Stimulated activated CD8-positive, alpha-beta memory T cell treated with anti-CD3 and anti-CD28 coated beads, Interleukin-15, amount 100 ng/mL, for 1 hour (primary cell): ENCODE results near the gene PEX14.

Source experiments
- DNase-seq: peaks from one replicate; pipeline ENCODE4 v3.0.0-alpha.2; 2020; ENCODE audit warnings: low read depth

PEX14 gene

DNA sequence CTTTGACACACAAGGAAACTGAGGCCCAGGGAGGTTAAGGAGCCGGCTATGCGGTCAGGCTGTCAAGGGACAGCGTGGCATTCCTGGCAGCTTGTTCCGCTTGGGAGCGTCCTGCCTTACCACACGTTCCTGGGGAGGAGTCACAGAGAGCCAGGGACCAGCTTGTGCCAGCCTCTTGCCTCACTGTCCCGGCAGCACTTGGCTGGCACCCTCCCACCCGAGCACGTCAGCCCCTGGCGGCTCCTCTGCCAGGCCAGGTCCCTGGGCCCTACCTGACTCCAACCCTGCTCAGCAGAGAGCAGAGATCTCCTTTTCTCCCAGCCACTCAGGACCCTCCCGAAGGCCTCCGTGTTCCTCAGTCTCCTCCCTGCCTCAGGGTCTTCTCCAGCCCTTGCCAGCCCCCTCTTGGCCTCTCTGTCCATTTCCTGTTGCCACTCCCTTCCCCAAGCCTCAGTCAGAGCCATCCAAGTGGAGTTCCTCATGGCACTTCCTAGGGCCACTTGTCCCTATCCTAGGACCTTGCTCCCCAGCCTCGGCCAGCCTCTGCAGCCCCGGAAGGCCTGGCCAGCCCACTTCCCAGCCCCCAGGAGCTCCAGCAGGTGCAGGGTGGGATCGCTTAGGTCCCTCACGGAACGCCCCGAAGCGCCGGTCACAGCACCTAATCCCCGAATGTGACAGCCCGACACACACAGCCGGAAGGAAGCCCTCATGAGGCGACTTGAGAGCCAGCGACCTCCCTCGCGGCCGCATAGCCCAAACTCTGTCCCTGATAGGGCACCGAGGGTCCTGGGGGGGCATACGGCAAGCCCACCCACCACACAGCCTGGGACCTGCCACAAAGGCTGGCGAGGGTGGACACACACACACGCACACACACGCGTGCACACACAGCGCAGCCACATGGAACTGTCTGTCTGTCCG lies 191.4 kb downstream of the PEX14 start:
- no peak for DNase-seq

DNA sequence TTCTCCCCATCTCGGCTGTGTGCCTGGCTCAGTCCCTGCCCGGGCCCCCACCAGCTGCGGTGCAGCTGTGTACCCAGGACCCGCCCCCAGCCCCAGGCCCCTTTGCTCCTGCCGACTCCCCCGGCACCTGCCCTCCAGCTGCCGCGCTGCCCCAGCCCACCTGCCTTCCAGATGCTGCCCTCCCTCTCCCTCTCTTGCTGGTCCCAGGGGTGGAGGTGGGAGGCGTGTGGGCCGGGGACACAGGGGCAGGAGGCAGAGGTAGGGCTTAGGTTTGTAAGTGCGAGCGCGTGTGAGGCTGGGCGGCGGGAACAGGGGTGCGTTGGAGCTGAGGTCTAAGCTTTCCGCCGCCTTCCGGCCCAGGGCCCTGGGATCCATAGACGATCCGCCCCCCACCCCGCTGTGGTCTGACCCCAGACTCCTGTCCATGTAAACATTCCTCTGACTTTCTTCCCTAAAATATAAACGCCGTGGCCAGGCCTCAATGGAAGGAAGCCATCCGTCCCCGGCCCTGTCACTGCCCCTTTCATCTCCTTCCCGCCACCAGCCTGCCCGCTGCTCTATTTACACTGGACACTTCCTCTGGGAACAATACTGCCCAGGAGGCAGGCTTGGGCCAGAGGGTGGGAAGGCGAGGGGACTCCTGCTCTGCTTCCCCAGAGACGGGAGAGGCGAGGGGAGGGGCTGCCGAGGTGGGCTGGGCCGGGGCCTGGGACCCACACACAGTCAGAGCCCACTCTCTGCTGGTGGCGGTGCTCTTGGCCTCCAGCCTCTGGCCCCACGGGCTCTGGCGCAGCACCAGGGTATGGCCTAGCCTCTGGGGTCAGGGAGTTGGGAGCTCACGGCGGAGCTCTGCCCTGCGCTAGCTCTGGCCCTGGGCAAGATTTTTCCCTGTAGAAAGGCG lies 193.4 kb downstream of the PEX14 start:
- DNase-seq, result no peak

DNA sequence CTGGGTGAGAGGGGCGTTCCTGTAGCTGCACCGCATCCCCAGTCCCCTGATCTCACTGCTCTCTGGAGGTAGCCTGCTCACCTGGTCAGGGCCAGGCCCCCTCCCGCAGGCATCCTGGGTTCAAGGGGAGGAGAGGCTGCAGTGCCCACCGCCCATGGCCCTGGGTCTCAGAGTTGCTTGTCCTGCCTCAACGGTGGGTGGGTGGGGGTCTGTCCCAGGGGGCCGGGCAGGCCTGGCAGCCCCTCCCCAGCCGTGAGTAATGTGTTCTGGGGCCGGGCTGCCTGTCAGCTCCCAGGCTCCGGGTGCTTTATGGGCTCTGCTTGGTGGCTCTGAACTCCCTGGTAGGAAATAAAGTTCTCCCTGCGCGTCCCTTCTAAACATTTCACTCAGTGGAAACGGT lies 194.8 kb downstream of the PEX14 start:
- DNase-seq, result no peak

DNA sequence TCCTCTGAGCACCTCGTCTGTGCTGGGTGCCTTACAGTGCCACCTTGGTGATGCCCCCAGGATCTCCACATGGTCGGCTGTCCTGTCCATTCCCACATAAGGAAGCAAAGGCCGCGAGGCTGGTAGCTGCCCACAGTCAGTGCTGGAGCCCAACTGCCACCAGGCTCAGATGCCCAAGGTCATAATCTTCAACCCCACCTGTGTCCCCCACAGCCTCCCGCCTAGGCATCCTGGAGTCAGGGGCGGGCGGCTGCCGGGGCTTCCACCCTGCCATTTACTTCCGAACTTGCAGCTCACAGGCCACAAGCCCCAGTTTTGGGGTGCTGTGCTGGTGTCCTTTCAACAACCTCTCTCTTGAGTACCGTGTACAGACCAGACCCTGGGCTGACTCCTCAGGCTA lies 195.4 kb downstream of the PEX14 start:
- DNase-seq, result no peak

DNA sequence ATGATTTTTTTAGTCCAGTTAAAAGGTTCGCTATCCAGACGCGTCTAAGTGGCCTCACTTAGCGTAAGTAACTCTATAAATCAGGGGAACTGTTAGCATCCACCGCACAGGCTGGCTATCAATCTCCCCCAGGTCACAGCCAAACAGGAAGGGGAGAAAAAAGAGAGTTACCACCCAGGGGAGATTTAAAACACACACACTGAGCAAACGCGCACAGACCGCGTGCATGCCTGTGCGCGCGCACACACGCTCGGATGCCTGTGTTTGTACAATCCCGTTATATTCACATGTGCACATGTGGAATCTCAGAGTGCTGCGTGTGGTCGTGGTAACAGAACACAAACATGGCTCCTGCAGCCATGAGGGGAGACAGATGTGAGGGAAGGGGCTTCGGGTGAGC lies 196.3 kb downstream of the PEX14 start:
- DNase-seq, result no peak

DNA sequence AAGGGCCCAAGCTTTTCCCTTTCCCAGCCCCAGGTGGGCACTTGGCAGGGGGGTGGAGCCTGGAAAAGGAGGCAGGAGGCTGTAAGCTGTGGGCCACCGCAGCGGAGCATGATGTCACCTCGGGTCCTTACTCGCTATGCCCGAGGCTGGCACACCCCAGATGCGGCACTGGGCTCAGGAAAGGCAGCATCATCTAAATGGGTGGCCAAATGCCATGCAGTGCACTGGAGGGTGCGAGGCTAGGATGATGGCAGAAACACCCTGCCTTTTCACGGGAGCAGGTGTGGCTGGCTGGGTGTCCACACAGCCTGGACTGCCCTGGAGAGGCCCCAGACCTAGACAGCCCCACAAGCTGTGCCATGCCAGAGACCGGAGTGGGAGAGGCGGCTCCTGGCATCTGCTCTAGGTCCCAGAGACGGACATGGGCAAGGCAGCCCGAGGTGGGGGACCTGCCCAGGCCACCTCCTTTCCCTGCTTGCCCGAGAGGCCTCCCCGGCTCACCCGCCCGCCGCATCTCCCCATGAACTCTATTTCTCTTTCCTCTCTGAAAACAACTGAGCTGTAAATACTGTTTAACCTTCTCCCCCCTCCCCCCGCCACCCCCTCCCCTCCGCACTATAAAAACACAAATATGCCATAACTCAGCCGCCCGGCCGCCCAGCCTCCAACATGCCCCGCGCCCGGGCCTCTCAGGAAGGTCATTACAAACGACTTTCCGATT lies 197.0 kb downstream of the PEX14 start:
- no peak for DNase-seq

DNA sequence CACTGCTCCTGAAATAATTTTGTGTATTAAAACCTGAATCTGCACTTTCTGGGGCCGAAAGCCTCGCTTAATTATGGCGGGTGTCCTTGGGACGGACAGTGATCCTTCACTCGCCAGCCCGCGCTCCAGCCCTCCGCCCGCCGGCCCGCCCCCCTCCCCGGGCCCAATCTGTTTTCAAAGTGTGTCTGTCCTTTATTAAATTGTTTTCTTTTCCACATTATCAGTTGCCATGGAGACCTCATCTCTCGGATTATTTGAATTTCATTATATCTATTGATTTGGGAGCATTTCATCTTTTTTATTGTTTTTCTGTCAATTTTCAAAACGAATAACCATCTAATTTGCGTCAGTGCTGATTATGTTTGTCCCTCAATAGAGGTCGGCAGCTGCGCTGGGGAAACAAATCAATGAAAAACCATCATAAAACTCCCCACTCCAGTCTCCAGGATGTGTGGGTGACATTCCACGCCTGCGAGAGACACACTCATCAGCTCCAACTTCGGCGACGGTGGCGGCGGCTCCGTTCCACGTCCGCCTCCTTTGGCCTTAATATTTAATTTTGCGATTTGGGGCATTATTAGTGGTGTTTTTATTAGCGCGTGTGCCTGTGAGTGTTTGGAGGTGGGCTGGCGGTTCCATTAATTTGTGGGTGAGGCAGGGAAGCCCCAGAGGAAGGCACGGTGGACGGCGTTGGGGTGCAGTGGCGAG lies 197.7 kb downstream of the PEX14 start:
- no peak for DNase-seq

DNA sequence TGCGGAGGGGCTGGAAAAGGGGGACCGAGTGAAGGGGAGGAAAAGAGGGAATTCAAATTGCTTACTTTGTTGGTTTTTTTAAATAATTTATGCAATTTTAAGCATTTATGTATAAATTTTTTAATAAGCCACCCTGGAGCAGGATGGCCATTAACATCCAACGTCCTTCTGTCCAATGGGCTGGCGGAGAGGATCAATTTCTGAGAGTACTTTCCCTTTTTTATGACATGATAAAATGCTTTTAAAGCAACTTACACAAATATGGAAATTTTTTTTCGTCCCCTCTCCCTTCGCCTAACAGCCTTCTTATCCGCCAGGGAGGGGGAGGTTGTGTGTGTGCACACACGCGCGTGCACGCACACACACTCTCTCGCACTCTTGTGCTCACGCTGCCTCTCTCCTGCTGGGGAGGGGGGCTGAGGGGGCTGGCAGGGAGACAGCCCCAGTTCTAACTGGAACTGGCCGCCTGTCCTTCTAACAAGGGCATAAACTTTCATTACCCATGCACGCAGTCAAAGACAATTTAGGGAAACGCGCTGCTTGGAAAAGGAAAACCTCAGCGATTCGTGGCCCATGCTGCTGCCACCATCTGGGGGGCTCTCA lies 198.5 kb downstream of the PEX14 start:
- DNase-seq, result no peak

DNA sequence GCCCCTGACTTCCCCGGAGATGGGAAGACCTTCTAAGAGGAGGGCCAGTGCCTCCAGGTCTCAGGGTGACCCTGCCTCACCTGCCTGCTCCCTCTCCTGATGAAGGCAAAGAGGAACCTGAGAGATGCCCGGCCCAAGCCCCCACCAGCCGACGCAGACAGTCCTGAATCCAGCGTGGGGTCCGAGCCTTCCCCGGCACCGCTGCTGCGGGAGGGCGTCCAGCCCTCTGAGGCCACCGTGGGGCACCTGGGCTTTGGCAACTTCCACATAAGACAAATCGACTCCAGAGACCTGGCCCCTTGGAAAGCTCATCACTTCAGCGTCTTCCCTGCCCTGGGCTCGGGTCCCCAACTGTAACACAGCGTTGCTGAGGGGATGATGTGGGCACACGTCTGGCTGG lies 199.5 kb downstream of the PEX14 start:
- DNase-seq, result no peak

DNA sequence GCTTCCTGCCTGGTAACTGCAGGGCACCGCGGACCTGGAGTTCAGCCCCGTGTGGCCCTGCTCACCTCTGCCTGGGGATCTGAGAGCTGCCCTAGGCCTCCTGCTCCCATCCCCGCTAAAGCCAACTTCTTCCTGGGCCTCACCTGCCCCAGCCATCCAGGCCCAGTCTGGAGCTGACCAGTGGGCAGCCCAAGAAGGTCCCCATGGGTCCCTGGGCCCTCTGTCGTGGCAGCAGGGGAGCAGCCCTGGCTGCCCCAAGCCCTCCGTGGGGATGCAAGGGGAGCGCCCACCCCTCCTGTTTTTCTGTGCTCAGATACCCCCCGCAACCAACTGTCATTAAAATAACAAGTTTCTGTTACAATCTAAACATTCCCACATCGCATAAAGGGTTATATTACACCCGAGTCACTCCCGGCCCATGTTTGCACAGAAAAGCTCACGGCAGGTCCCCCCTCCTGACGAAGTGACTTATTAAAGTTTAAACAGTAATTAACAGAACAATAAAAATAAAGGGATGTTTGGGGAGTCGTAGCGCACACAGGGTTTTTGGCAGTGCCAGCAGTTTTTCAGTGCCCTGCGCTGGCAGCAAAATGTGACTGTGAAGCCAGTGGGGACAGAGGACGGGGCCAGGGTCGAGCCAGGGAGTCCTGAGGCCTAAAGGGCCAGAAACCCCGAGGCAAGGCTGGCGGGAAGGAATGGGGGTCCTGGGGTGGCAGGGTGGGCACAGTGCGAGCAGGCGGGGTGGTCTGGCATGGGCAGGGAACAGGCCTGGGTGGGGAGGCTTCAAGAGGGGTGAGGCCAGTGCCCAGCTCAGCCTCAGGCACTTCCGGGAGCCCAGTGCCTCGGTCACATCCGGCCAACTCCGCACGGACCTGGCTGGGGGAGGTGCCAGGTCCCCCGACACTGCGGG lies 200.2 kb downstream of the PEX14 start:
- no peak for DNase-seq

DNA sequence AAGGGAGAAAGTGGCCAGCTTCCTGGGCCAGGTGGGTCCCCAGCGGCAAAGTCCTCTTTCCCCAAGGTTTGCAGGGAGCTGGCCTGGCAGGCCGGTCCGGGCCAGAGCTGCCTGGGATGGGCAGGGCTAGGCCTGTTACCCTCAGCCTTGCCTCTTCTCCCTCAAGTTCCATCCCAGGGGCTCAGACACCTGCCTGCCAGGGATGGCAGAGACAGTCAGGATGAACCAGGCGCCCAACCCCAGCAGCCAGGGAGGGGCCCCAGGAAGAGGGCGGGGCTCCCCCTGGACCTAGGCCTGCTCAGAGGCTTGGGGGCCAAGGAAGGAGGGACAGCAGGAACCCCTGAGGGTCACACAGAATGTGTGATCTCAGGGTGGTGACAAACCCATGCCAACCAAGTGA lies 201.1 kb downstream of the PEX14 start:
- no peak for DNase-seq

DNA sequence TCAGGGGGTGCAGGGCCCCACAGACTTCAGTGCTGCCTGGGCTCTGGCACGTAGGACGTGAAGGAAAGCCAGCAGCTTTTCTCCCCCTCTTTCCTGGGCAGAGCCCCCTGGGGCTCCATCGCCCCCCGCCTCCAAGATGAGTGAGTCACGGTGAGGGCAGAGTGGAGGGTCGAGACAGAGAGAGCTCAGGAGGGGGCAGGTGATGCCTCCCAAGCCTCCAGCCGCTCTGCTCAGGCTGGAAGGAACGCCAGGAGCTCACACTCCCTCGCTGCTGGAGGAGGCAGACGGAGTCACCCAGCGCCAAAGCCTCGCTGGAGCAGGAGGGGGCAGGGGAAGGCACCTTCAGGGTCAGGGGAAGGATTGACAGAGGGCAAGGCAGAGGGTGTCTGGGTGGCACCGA lies 202.2 kb downstream of the PEX14 start:
- no peak for DNase-seq

DNA sequence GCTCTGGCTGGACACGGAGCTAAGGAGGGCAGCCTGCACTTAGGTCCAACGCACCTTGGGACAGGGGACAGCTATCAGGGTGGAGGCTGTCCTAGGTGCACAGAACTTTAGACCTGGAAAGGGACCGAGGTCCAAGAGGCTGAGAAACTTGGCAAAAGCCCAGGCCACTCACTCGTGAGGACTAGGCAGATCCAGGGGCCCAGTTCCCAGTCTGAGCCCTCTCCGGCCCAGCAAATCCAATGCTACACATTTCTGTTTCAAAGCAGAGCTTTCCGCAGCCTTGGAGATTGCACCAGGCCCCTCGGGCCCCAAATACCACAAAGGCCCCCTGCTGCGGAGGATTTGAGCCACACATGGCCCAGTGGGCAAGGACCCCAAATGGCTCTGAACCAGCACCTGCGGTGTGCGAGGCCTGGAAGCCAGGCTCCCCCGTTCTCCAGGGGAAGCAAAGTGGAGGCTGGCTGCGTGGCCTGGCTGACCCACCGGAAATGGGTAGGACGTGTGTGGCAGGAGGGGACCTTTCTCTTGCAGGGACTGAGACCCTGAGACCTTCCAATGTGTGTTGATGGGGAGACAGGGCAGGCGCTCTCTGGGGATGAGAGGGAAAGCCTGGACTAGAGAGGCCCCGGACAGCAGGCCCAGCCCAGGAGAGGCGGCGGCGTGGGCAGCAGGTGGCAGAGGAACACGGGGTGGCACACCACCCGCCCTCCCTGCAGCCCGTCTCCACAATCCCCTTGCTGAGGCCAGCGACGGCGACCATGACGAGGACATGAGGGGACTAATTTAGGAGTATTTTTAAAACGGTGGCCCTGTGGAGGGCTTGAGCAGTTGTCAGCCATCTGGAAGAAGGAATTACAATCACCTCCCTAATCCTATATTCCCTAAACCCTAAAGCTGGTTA lies 203.0 kb downstream of the PEX14 start:
- DNase-seq, result no peak

DNA sequence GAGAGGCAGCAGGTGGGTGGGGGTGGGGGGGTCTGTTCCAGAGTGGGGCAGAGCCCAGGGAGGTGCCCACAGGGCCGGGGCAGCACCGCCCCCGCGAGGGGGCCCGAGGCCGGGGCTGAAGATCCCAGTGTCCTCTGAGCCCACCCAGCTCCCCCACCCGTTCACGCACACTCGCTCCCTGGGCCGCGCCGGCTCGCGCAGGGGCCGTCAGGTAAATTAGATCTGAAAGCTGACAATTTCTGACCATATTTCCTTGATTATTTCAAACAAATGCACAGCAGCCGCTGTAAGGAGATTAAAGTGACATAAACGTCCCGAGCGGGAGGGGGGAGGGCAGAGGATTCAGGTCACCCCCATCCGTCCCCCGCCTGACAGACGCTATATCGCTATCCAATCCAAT lies 203.7 kb downstream of the PEX14 start:
- DNase-seq, result no peak

DNA sequence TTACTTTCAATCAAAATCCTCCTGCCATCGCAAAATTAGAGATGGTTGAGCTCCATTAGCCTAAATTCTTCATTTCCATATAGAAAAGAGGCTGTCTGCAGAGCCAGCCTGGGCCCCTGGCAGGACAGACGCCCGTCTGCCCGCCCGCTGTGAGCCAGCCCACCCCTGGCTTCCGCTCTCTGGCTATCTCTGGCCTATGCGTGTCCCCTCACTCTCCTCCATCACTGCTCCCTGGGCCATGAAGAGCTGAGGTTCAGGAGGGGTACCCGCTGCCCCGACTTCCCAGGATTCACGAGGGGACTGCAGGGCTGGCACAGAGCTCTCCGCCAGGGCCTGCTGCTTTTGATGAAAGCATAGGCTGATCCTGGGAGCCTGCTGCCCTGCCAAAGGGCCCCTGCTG lies 204.1 kb downstream of the PEX14 start:
- no peak for DNase-seq

DNA sequence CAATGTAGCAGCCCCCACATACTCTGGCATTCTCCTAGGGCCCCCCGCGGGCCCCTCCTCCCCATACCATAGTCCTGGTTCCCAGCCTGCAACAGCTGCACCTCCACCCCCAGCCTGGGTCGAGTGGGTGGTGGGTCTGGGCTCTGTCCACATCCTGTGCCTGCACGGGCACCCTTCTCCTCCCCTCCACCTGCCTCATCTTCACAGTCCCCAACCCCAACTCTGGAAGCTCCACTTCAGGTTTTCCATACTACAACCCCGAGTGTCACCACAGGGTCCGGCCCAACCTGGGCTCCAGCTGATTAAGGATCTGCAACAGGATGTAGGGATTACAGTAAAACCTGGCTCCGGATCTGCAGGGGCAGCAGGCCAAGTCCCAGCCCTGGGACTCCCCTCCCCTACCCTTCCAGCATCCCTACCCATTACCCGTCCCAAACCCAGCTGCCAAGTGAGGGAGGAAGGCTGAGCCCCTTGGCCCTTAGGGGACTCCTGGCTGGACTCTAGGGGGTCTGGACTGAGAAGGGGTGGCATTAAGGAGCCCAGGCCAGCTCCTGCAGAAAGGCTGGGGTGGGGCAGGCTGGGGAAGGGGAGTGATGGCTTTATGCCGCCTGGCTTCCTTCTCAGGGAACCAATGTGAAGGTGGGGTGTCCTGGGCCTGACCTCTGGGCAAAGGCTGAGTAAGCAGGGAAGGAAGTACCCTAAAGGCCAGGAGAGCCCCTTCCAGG lies 204.9 kb downstream of the PEX14 start:
- no peak for DNase-seq
